NCI-H2227 treated with DMSO at 0.1 percent for 48 hours (cell line): ENCODE data around the gene ZCCHC7.

Experiments
- DNase-seq: peaks from one replicate; lab custom pipeline; 2025; lab: John Stamatoyannopoulos, UW

Gene ZCCHC7

DNA sequence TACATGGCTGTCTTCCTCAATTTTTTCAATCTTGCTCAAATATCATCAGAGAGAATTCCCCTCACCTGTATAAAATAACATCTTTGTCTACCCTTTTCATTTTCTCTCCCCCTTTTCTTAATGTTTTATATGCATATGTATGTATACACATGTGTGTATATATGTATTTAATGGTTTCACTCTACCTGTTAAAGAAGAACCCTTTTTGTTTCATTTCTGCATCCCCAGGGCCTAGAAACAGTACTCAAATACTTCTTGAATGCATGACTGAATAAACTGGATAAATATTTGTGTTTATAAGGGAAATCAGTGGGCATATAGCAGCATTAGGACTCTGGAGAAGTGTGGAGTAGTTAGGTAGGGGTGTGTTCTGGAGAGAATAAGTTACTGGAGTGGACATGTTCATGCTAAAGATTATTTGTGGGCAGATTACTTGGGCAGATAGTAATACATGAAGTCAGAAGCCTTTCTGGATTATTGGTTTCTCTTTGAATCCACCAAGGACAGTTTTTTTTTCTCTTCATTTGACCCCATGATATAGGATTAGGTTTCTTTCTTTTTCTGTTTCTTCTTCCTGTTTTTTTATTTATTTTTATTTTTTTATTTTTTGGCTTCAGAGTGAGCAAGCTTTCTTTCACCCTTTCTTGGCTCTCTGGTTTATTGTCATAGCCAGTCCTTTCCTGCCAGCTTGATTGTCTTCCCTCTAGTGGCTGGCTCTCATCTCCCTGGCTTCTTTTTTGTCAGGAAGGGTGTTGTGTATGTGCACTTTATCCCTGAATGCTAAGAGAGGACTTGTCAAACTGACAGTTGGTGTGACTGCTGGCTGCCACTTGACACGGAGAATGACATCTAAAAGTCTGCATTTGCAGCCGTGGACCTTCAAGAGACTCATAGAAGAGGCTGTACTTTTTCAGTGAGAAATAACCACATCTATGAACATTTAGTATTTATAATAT lies 89.3 kb downstream of the ZCCHC7 start:
- no peak for DNase-seq

DNA sequence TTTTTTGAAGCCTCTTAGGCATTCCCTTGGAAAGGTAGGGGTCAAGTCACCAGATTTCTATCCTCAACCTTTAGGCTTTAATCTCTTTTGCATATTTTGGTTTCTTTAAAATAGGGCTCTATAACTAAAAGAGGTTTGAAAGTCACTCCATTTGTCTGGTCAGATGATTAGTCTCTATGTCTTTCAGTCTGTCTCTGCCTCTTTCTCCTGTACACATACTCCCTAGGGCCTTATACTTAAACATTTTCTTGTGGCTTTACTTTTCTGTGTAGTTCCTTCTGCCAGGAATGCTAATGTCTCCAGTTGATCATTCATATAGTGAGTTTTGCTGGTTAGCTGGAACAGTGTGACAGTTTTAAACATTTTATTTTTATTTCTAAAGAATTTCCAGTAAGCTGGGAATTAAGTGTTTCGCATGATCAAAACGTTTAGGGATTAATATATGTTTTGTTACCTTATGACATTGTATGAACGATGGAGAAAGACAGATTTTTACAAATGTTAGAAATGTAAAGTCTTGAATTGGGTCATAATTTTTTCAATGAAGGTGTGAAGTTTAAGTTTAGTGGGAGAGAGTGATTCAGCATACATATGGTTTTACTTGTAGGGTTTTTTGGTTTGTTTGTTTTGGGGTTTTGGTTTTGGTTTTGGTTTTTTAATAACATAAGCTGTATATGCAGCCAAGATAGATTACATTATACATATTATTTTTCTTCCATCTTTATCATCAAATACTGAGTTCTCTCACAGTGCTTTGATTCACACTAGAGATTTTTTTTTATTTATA lies 90.6 kb downstream of the ZCCHC7 start:
- no peak for DNase-seq

DNA sequence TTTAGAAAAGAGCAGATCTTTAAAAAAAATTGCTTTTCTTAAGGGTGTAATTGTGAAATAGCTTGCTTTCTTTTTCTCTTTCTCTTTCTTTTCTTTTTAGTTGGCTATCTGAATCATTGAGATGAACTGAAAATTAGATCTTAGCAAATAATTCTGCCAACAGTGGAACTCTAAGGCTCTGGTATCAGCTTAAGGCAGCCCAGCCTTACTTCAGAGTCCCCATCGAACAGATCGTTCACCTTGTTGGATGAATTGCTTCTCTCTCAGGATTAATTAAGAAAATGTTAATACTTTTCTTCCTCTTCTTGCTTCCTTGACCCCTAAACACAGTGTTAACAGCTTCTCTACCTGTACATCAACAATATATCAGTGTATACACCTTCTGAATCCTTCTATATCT lies 92.1 kb downstream of the ZCCHC7 start:
- no peak for DNase-seq

DNA sequence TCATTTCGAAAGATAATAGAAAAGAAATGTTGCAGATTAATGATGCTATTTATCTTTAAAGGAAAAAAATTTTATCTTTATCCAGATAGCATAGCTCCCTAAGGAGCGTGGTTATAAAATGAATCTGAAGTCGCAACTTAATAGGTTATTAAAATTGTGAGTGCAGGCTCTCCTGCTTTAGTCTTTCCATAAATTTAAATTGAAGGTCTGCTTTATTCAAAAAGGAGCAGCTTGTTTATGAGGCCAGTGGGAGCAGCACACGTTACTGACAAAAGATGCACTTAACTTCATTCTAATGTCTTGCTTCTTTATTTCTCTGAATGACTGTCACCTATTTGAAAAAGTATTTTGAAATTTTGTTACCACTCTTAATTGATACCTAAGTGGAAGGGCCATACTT lies 95.0 kb downstream of the ZCCHC7 start:
- DNase-seq, result no peak

DNA sequence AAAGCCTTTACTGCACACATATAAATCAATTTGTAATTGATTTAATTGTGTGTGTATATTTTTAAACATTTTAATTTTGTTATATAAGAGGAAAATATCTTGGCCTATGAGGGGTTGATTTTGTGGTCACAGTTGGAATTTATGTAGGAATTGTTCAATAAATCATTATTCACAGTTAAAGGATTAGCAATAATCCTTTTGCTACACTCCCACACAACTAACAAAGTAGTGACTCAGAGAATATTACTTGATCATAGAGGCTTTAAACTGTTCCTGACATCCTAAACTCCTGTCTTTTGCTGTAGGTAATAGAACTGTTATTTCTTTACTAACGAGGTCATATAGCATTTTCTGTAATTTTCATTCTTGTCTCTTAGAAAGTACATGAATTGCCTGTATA lies 95.5 kb downstream of the ZCCHC7 start:
- DNase-seq, result no peak

DNA sequence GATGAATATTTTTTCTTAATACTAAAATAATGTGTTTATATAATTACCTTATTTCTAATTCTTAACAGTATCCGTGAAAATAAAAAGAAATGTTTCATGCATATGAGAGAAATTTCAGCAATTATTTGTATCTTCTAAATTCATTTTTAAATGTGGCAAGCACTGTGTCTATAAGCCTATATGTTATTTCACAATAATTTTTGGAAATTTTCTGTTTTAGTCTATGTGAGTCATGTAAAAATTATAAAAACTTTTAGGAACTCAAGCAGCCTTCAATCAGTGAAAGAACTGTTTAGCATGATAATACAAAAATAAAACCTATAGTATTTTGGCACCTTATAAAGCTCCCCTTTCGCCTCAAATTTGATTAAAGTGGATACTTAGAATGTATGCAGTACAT lies 96.8 kb downstream of the ZCCHC7 start:
- DNase-seq, result no peak

DNA sequence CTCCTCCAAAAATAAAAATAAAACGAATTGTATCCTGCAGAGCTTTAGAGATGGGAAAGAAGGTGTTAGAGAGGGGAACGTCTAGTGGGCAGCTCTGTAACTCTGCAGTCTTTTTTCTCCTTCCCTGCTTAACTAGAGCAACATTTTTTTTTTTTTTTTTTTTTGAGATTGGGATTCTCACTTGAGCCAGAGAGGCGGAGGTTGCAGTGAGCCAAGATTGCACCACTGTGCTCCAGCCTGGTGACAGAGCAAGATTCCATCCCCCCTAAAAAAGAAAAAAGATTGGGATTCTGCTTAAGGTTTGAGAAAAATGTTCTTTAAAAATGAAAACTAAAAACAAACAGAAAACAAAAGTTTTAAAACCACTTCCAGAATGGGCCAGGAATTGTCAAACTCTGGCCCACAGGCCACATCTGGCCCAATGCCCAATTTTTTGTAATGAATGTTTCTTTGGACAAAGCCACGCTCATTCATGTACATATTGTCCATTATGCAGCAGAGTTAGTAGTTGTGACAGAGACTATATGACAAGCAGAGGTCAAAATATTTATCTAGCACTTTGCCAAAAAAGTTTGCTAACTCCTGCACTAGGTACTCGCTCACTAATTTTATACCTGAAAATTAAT lies 98.5 kb downstream of the ZCCHC7 start:
- no peak for DNase-seq

DNA sequence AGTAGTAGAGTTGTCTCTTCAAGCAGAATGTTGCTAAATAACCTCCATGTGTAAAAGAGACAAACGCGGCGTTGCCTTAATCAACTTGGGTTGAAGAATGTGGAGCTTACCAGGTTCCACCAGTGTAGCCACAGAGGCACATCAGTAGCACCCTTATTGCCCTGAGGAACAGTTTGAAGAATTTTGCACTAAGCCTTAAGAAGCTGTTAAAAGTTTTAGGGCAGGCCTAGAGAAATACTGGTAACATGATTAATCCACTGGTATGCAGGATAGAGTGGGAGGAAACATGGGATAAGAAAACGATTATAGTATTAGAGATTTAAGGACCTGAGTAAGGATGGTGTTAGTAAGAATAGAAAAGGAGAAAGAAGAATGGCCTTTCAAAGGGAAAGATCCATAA lies 100.6 kb downstream of the ZCCHC7 start:
- DNase-seq, result no peak

DNA sequence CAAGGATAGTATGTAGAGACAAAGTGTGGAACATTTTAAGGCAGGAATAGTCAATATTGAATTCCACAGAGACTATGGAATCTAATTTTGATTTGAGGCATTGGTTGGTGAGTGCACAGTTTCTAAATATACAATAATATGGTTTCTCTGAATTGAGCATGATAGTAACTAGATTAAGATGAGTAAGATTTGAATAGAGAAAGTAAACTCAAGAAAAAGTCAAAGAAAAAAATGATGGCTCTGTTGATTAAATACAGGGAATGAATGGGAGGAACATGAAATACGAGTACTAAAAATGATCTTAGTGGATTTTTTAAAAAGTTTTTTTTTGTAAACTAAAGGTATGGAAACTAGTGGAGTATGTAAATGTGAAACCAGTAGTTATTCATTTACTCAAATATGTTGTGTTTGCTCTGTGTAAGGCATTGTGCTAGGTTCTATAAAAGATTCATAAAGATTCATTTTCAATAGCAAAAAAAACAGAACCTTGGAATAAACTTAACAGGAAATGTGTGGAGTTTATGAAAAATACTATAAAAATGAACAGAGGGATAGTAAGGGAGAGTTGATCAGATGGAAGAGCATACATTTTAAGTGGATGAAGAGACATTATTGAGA lies 101.2 kb downstream of the ZCCHC7 start:
- DNase-seq, result no peak

DNA sequence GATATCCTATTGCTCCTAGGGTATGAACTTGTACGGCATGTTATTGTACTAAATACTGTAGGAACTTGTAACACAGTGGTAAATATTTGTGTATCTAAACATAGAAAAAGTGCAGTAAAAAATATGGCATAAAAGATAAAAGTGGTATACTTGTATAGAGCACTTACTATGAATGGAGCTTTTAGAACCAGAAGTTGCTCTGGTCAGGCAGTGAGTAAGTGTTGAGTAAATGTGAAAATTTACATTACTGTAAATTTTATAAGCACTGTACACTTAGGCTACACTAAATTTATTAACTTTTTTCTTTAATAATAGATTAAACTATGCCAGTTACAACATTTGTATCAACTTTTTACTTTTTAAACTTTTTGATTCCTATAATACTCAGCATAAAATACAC lies 109.1 kb downstream of the ZCCHC7 start:
- no peak for DNase-seq

DNA sequence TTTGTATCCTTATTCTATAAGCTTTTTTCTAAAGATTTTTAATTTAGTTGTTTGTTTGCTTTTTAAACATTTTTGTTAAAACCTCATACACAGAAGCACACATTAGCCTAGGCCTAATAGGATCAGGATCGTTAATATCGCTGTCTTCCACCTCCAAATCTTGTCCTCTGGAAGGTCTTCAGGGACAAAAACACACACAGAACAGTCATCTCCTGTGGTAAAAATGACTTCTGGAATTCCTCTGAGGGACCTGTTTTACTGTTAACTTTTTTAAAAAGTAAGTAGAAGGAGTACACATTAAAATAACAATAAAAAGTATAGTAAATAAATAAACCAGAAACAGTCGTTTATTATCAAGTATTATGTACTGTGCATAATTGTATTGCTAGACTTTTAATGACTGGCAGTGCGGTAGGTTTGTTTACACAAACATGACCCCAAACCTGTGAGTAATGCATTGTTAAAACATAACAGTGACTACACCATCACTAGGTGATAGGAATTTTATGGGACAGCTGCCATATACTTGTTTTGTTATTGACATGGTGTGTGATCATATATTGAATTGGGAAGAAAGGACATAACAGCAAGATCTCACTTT lies 109.6 kb downstream of the ZCCHC7 start:
- DNase-seq, result no peak

DNA sequence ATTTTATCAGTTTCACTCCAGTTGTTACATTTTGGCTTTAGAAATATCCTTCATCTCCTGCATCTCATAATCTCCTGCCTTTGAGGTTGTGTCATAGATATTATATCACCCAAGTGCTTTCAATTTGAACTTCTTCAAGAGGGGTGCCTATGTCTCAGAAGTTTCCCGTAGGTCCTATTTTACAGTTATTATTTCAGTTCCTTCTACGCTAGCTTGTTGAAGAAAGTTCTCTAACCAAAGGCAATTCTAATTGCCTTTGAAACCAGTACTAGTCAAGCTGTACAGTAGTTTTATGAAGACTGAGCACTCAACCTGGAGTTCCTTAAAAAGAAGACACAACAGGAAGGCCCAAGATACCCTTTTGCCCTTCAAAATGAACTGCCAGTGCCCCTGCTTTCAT lies 116.4 kb downstream of the ZCCHC7 start:
- no peak for DNase-seq

DNA sequence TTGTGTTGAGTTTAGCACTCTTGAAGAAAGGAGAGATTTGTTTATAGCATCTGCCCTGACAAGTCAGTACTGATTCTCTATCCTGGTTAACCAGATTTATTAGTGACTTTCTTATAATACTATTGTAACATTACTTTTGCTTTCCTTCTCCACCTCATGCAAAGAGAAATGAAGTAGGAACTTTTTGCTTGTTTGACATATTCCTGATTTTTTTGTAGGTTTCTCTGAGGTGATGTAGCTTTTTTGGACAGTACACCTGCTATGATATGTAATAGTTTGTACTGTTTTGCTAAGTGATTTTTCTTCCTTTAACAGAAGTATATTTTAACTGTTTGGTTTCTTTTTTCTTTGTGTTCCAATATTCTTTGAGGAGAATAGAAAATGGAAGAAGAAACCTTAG lies 117.7 kb downstream of the ZCCHC7 start:
- no peak for DNase-seq

DNA sequence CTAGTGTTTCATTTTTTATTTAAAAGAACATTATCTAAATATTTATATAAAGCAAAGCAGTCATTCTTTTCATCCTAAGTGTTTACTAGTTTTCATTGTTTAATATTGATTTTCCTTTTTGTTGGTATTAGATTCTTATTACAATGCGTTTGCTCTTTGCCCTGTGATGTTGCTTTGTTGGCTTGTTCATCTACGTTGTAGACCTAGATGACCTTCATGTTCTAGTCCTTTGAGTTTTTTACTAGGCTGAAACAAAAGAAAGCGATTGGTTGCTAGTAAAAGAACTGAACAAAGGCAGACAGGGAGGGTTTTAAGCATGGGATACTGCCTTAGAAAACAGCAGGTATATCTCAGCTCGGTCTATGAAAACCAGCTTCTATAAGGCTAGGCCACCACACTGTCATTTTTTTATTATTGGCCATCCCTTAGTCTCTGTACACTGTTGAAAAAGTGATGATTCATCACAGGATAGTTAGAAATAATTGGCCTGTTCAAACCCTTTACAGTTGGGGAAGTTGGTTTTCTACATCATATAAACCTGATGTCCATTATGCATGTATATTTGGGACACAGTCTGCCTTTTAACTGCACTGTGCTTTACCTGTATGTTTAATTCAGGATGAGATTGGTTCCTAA lies 119.0 kb downstream of the ZCCHC7 start:
- DNase-seq, result no peak

DNA sequence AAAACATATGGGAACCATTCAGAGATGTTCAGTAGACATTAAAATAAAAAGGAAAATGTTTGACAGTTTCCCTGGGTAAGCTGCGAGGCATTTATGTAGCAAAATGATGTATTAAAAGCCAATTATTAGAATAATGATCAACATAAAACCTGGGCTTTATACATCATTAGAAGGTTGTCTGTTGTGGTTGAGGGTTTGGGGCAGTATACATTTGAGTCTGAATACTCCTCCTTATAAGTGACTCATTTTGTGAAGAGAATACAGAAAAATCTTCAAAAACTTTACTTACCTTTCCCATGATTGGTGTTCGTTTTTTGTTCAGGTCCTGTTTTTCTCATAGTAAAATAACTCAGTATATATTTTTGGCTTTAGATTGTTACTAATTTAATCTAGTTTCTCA lies 119.5 kb downstream of the ZCCHC7 start:
- DNase-seq, result no peak

DNA sequence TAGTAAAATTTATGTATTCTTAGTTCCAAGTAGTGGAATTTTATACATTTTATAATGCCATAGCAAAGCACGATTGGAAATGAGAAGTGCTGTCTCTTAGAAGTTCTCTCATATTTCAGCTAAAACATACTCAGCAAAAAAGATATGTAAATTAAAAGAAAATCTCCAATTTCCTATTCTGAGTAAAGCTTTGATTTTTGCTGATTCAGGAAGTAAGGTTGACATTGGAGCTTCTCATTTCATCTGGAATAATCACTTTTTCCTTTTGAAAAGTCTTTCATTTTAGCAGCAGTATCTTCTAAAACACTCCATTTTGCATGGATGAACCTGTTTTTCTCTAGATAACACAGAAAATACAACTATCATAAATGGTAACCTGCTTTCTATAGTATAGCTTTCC lies 121.0 kb downstream of the ZCCHC7 start:
- DNase-seq, result no peak

DNA sequence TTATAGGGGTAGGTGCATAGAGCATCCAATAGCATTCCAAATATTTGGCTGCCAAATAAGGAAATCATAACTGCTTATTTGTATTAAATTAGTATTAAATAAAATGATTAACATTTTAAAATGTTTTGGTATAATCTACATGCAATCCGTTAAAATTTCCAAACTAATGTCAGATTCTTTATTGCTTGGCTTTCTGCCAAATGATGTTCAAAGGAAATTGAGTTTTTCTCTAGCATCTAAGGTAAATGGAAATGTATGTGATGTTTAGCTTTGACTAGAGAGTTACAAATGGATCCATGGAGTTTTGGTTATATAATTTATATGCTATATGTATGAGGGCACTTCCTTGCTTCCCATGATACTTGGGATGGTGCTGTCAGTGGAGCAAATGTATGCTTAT lies 121.7 kb downstream of the ZCCHC7 start:
- no peak for DNase-seq

DNA sequence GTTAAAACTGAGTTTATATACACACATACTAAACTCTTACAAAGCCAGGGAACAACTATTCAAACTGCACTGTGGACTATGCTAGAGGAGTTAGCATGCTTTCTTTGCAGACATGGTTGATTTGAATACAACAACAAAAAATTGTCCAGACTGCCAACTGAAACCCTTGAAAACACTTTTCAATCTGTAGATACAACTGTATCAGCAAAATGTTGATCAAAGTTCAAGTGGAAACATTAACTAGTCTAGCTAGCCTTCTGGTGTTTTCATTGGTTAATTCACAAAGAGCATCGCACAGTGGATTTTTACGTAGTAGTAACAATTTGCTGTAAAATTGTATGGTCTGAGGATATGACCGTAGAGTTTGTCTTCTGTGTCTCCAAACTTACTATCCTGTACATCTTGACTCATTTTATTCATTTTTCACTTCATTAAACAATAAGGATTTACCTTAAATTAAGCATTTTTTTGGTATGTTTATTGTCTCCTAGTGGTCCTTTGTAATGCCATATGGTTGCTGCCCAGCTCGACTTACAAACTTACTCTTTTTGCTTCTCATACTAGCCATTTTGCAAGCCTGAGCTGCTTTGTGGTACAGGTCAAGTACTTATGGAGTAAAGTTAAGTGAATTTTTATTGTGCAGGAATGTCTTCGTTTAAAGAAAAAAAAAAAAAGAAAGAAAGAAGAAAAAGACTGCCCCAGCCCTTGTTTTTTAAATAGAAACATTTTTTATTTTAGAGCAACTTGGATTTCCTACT lies 123.4 kb downstream of the ZCCHC7 start:
- no peak for DNase-seq

DNA sequence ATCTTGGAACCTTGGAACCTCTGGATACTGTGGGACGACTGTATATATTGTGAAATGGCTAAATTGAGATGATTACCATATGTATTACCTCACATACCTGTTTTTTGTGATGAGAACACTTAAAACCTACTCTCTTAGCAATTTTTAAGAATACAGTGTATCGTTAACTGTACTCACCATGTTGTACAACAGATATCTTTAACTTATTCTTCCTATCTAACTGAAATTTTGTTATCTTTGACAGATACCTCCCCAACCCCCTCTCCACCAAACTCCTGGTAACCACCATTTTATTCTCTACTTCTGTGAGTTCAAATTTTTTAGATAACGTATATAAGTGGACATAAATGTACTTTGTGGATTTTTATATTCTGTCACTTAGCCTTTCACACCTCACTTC lies 126.5 kb downstream of the ZCCHC7 start:
- DNase-seq, result no peak

DNA sequence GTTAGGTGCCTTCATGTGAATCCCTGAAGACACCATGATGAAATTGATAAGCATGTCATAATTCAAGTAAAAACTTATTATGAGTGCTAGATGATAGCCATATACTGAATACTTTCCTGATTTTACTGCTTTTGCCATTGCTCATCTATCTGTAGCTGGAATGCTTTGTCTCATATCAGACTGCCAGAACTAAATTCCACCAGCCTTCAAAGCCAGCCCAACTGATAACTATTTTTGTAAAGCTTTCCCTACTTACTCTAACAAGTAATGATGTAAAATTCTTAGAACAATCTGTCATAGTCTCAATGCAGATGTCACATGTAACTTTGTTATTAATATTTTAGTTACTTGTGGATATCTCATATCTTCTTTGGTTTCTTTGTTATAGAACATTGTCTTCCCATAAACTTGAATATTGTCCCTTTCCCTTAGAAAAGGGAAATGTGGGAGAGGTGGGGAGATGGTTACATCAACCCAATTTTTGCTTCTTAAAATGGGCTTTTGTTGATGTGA lies 128.3 kb downstream of the ZCCHC7 start:
- DNase-seq, result no peak
